PC-3 (cell line): ENCODE measurements around the gene C1QTNF12. TPM values are rescaled to one million over a fixed set of nuclear protein-coding genes. Genes with fewer than 3 reads are reported as not detected.

ENCODE experiments used
- ATAC-seq: fragments of 200-7000 bp; cut with Tn5 transposase; 2 replicates; pipeline ENCODE4 v1.9.1; 2020; ENCODE audit warnings: mild to moderate bottlenecking, moderate library complexity
- BruUV-seq: library from RNA; stranded (reverse); fragments of 400-500 nt; replicated peaks from 2 replicates; lab custom pipeline; 2021; lab: Mats Ljungman, UMichigan
- CTCF ChIA-PET: fragments of 300-600 bp; sonication (Branson Sonifier 250); formaldehyde crosslinking; loops from one replicate; lab custom pipeline; 2022; ENCODE audit warnings: antibody characterized with exemption; lab: Charles Lee
- POLR2A ChIA-PET: fragments of 300-600 bp; sonication (Branson Sonifier 250); formaldehyde crosslinking; loops from one replicate; lab custom pipeline; 2022; ENCODE audit warnings: antibody characterized with exemption; ENCODE audit not compliant: unreplicated experiment; lab: Charles Lee
- DNase-seq: peaks from one replicate; pipeline ENCODE4 v3.0.0-alpha.2; 2015
- H2AFZ ChIP-seq: fragments of 300-600 bp; sonication (generic); 2 replicates; pipeline ENCODE4 v1.6.0; 2016; ENCODE audit warnings: antibody characterized with exemption, low read length
- H3F3A ChIP-seq: fragments of 300-600 bp; sonication (generic); one replicate; pipeline ENCODE4 v1.6.0; 2017; ENCODE audit warnings: antibody characterized with exemption, low read length, control low read depth, mild to moderate bottlenecking; ENCODE audit not compliant: unreplicated experiment
- H3K27ac ChIP-seq: fragments of 300-600 bp; sonication (generic); 2 replicates; pipeline ENCODE4 v1.5.1; 2016; ENCODE audit warnings: mild to moderate bottlenecking, low read length
- H3K27me3 ChIP-seq: fragments of 300-600 bp; sonication (generic); 2 replicates; pipeline ENCODE4 v1.6.1; 2016; ENCODE audit warnings: low read length, mixed read lengths
- H3K36me3 ChIP-seq: fragments of 300-600 bp; sonication (generic); 2 replicates; pipeline ENCODE4 v1.6.1; 2016; ENCODE audit warnings: low read depth, mixed run types, low read length, mixed read lengths
- H3K4me1 ChIP-seq: fragments of 300-600 bp; sonication (generic); 2 replicates; pipeline ENCODE4 v1.5.1; 2016; ENCODE audit warnings: low read length; ENCODE audit not compliant: insufficient read depth
- H3K4me2 ChIP-seq: fragments of 300-600 bp; sonication (generic); 2 replicates; pipeline ENCODE4 v1.6.0; 2016; ENCODE audit warnings: low read length
- H3K4me3 ChIP-seq: fragments of 300-600 bp; sonication (generic); 2 replicates; pipeline ENCODE4 v1.5.1; 2016; ENCODE audit warnings: mild to moderate bottlenecking, low read length, mixed read lengths
- H3K79me2 ChIP-seq: fragments of 300-600 bp; sonication (generic); 2 replicates; pipeline ENCODE4 v1.6.1; 2017; ENCODE audit warnings: low read length, mixed read lengths
- H3K9ac ChIP-seq: fragments of 300-600 bp; sonication (generic); 2 replicates; pipeline ENCODE4 v1.6.0; 2016; ENCODE audit warnings: mild to moderate bottlenecking, low read length
- H3K9me2 ChIP-seq: fragments of 300-600 bp; sonication (generic); replicated peaks from 2 replicates; pipeline ENCODE4 v1.6.1; 2016; ENCODE audit warnings: mixed run types, low read length, mixed read lengths
- H3K9me3 ChIP-seq: fragments of 300-600 bp; sonication (generic); 2 replicates; pipeline ENCODE4 v1.6.1; 2016; ENCODE audit warnings: low read length, mixed read lengths
- H4K20me1 ChIP-seq: fragments of 300-600 bp; sonication (generic); 2 replicates; pipeline ENCODE4 v1.6.1; 2016; ENCODE audit warnings: low read length, mixed read lengths
- CTCF ChIP-seq: fragments of 300-600 bp; sonication (generic); conservative IDR thresholded peaks from 2 replicates; pipeline ENCODE4 v1.5.1; 2017; ENCODE audit warnings: antibody characterized with exemption, low read depth, mild to moderate bottlenecking, low read length
- EZH2 ChIP-seq: fragments of 300-600 bp; sonication (generic); IDR thresholded peaks from one replicate; pipeline ENCODE4 v1.6.1; 2017; ENCODE audit warnings: antibody characterized with exemption, mild to moderate bottlenecking, low read length; ENCODE audit not compliant: unreplicated experiment
- EZH2phosphoT487 ChIP-seq: fragments of 300-600 bp; sonication (generic); IDR thresholded peaks from 2 replicates; pipeline ENCODE4 v1.6.1; 2018; ENCODE audit warnings: mild to moderate bottlenecking, antibody characterized with exemption, low read length, borderline replicate concordance
- intact Hi-C: fragments of 100-400 bp; cut with micrococcal nuclease; formaldehyde crosslinking; loops from 2 replicates; pipeline ENCODE4 v1.9.0; 2023
- total RNA-seq: library from RNA; depleted of rRNA; stranded (reverse); fragments of >200 nt; gene quantifications from 2 replicates; pipeline ENCODE4 v1.2.3, GENCODE V29; 2014

Gene C1QTNF12
- total RNA-seq, 1 experiment from 2014 or later, result 3.9 TPM

DNA sequence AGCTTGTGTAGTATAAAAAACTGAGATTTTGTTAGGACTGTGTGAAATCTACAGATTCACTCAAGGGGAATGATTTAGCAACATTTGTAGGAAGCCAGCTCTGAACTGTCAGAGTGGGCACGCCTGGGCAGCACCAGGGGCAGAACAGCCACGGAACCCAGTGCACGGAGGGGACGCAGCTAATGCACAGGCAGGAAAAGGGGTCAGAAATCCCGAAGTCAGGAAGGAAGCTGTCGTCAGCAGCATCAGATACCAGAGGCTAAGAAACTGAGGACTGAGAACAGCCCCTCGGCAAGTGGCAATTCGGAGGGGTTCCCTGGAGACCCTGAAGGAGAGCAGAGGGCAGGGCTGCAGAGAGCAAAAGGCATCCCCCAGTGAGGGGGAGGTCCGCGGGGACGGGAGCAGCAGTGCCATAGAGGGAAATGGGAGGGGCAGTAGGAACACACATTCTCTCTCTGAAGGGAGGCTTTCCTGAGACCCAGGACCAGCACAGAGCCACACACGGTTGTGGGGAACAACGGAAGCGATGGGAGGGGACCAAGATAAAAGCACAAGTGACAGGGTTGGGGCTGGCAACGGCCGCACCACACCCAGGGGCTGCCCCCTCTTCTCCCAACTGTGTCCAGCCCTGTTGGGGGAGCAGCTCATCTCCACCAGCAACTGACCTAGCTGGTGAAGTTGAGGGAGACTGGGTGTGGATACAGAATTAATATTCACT is 14.5 kb upstream of the C1QTNF12 start:
- no peaks in the 10 kb centered on the region for H3K9me3 ChIP-seq
- ChIA-PET CTCF (interaction anchor here (0.7 kb wide), 1 partner anchor 246 kb away, joined by 7 read pairs; no protein-coding TSS in a partner anchor), POLR2A (no interaction called here)
- no peaks in the 10 kb centered on the region for H3F3A ChIP-seq
- intact Hi-C loops, result no loop called here
- H2AFZ ChIP-seq, result no peak overlapping the region
- no peaks in the 10 kb centered on the region for H3K9me2 ChIP-seq
- peaks cover 61% of the 10 kb centered on the region for H3K36me3 ChIP-seq
- H3K4me2 ChIP-seq, result no peak overlapping the region
- ATAC-seq (no peak), DNase-seq (no peak)
- H4K20me1 ChIP-seq, result no peaks in the 10 kb centered on the region
- H3K27ac ChIP-seq, result no peak overlapping the region
- peaks cover 32% of the 10 kb centered on the region for H3K4me1 ChIP-seq
- no TSS peak for BruUV-seq
- no peaks in the 10 kb centered on the region for H3K27me3 ChIP-seq
- H3K4me3 ChIP-seq, result no peak overlapping the region
- H3K79me2 ChIP-seq, result peaks cover 63% of the 10 kb centered on the region
- no peak overlapping the region for H3K9ac ChIP-seq
- no peak for TF ChIP-seq EZH2
- TF ChIP-seq EZH2phosphoT487, result no peak
- TF ChIP-seq CTCF, result no peak

DNA sequence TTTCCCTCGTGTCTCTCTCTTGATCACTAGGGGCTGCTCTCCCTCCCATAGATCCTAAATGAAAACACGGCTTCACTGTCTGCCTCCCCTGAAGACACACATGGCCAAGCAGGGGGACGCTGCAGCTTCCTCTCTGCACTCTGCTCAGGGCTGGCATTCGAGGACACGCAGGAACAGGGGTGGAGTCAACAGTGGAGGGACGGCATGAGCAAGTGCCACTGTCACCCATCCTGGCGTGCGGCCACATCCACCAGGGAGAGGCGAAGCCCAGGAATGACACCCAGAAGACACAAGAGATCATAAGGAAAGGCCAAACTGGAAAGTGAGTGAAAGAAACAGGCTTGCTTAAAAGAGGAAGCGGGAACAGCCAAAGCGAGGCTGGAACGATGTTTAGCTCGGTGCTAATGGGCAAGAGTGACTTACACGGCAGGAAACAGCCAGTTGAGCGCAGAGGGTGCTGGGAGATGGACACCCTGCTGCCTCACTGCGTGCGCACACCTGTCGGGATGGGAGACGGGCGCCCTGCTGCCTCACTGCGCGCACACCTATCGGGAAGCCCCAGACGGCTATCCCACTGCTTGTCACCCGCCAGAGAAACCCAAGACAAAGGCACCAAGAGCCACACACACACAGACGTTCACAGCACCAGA is 13.6 kb upstream of the C1QTNF12 start:
- TF ChIP-seq EZH2 (no peak), CTCF (no peak)
- CTCF ChIA-PET, result no interaction called here
- Histone ChIP-seq H3K4me1 (peaks cover 23% of the 10 kb centered on the region), H3K9me3 (no peaks in the 10 kb centered on the region), H3K4me2 (no peak overlapping the region), H2AFZ (no peak overlapping the region), H3K79me2 (peaks cover 62% of the 10 kb centered on the region), H3K4me3 (no peak overlapping the region), H4K20me1 (no peaks in the 10 kb centered on the region), H3K9me2 (no peaks in the 10 kb centered on the region), H3K27ac (no peak overlapping the region), H3K27me3 (no peaks in the 10 kb centered on the region), H3K36me3 (peaks cover 66% of the 10 kb centered on the region), H3F3A (no peaks in the 10 kb centered on the region), H3K9ac (no peak overlapping the region)
- no peak for ATAC-seq
- BruUV-seq, result no TSS peak
- intact Hi-C loops, result no loop called here
- POLR2A ChIA-PET, result no interaction called here
- no peak for DNase-seq

DNA sequence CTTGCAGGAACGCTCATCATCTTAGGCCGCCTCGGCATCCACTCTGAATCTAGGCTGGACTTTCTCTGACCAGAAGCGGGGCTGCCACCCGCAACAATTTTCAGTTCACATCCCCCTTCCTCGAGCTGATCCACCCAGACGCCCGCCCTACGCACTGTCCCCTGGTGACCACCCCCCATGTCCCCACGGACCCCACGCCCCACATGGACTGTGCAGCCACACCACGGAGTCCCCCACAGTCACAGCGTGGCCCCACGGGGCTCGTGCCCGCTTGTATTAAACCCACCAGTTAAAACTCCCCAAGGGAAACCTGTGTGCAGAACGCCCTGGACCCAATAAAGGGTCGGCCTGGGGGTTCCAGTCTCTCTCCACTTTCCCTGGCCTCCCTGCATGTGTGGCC is 13.0 kb upstream of the C1QTNF12 start:
- Histone ChIP-seq H3K27me3 (no peaks in the 10 kb centered on the region), H3K9ac (no peak overlapping the region), H3F3A (no peaks in the 10 kb centered on the region), H3K27ac (no peak overlapping the region), H2AFZ (no peak overlapping the region), H3K4me3 (no peak overlapping the region), H4K20me1 (no peaks in the 10 kb centered on the region), H3K79me2 (peaks cover 62% of the 10 kb centered on the region), H3K9me2 (no peaks in the 10 kb centered on the region), H3K9me3 (no peaks in the 10 kb centered on the region), H3K36me3 (peaks cover 71% of the 10 kb centered on the region), H3K4me1 (peaks cover 19% of the 10 kb centered on the region), H3K4me2 (no peak overlapping the region)
- no TSS peak for BruUV-seq
- CTCF ChIA-PET, result no interaction called here
- intact Hi-C loops, result no loop called here
- no peak for DNase-seq
- POLR2A ChIA-PET, result no interaction called here
- no peak for ATAC-seq
- TF ChIP-seq EZH2 (no peak), CTCF (no peak)
